Calu3 (cell line): ENCODE results near the gene NPHP4. TPM values are rescaled to one million over a fixed set of nuclear protein-coding genes. Genes with fewer than 3 reads are reported as not detected.

ENCODE experiments used
- BruUV-seq: library from RNA; stranded (reverse); fragments of 400-500 nt; replicated peaks from 2 replicates; lab custom pipeline; 2021; lab: Mats Ljungman, UMichigan
- CTCF ChIA-PET: fragments of 300-600 bp; sonication (Branson Sonifier 250); formaldehyde crosslinking; loops from one replicate; lab custom pipeline; 2022; ENCODE audit warnings: antibody characterized with exemption; lab: Charles Lee
- DNase-seq: peaks from one replicate; pipeline ENCODE4 v3.0.0; 2022
- H3K27ac Mint-ChIP-seq: one replicate; pipeline ENCODE4 v1.8.0; 2022; ENCODE audit warnings: mixed read lengths; ENCODE audit not compliant: unreplicated experiment
- H3K27me3 Mint-ChIP-seq: one replicate; pipeline ENCODE4 v1.8.0; 2022; ENCODE audit warnings: mixed read lengths; ENCODE audit not compliant: unreplicated experiment
- H3K36me3 Mint-ChIP-seq: one replicate; pipeline ENCODE4 v1.8.0; 2022; ENCODE audit warnings: mild to moderate bottlenecking, moderate library complexity, mixed read lengths; ENCODE audit not compliant: insufficient read depth, unreplicated experiment
- H3K4me1 Mint-ChIP-seq: one replicate; pipeline ENCODE4 v1.8.0; 2022; ENCODE audit warnings: mild to moderate bottlenecking, low read depth, mixed read lengths; ENCODE audit not compliant: unreplicated experiment
- H3K4me3 Mint-ChIP-seq: one replicate; pipeline ENCODE4 v1.8.0; 2022; ENCODE audit warnings: mild to moderate bottlenecking, low read depth, moderate library complexity, mixed read lengths; ENCODE audit not compliant: unreplicated experiment
- H3K9me3 Mint-ChIP-seq: one replicate; pipeline ENCODE4 v1.8.0; 2022; ENCODE audit warnings: low read depth, mixed read lengths; ENCODE audit not compliant: unreplicated experiment
- CTCF ChIP-seq: fragments of 200-600 bp; IDR thresholded peaks from one replicate; pipeline ENCODE4 v1.8.0; 2022; ENCODE audit warnings: antibody characterized with exemption; ENCODE audit not compliant: unreplicated experiment
- intact Hi-C: fragments of 100-400 bp; cut with micrococcal nuclease; formaldehyde crosslinking; loops from one replicate; pipeline ENCODE4 v1.10.0; 2022; ENCODE audit not compliant: unreplicated experiment
- total RNA-seq: library from RNA; stranded (reverse); gene quantifications from 2 replicates; pipeline ENCODE4 v1.2.3, GENCODE V29; 2022

The NPHP4 gene
- total RNA-seq, 1 experiment from 2014 or later = 11.1 TPM

GRCh38 chr1:6035303-6035702 lies 43.1 kb upstream of the NPHP4 start:
- H3K4me3 Mint-ChIP-seq = no peak overlapping the region
- peaks cover 62% of the 10 kb centered on the region for H3K27me3 Mint-ChIP-seq
- H3K27ac Mint-ChIP-seq = no peak overlapping the region
- no peaks in the 10 kb centered on the region for H3K36me3 Mint-ChIP-seq
- intact Hi-C loops = no loop called here
- BruUV-seq = no TSS peak
- H3K9me3 Mint-ChIP-seq = no peaks in the 10 kb centered on the region
- CTCF ChIA-PET = interaction anchor here (0.6 kb wide), 1 partner anchor 604 kb away, joined by 3 read pairs; no protein-coding TSS in a partner anchor
- TF ChIP-seq CTCF = no peak
- H3K4me1 Mint-ChIP-seq = no peaks in the 10 kb centered on the region
- no peak for DNase-seq

- BruUV-seq = no TSS peak
- DNase-seq = no peak
- H3K9me3 Mint-ChIP-seq = no peaks in the 10 kb centered on the region
- H3K36me3 Mint-ChIP-seq = no peaks in the 10 kb centered on the region
- no peak overlapping the region for H3K4me3 Mint-ChIP-seq
- no peaks in the 10 kb centered on the region for H3K4me1 Mint-ChIP-seq
- CTCF ChIA-PET = interaction anchor here (0.8 to 0.9 kb wide), 2 partner anchors 42 to 210 kb away, joined by 3 read pairs; partner anchors contain the start of gene NPHP4
- peaks cover 66% of the 10 kb centered on the region for H3K27me3 Mint-ChIP-seq
- no peak overlapping the region for H3K27ac Mint-ChIP-seq
- intact Hi-C loops = no loop called here
- no peak for TF ChIP-seq CTCF
Measured at GRCh38 chr1:6034750-6035096, 42.5 kb upstream of the NPHP4 start.

- no peaks in the 10 kb centered on the region for H3K4me1 Mint-ChIP-seq
- CTCF ChIA-PET = interaction anchor here (0.8 to 0.9 kb wide), 2 partner anchors 42 to 211 kb away, joined by 3 read pairs; partner anchors contain the start of gene NPHP4
- intact Hi-C loops = no loop called here
- no TSS peak for BruUV-seq
- no peak overlapping the region for H3K27ac Mint-ChIP-seq
- H3K36me3 Mint-ChIP-seq = no peaks in the 10 kb centered on the region
- peak; percentile 78 for DNase-seq
- H3K9me3 Mint-ChIP-seq = no peaks in the 10 kb centered on the region
- peaks cover 60% of the 10 kb centered on the region for H3K27me3 Mint-ChIP-seq
- no peak overlapping the region for H3K4me3 Mint-ChIP-seq
- peak; percentile 66 for TF ChIP-seq CTCF
Measured at GRCh38 chr1:6033986-6034749, 41.9 kb upstream of the NPHP4 start.

GRCh38 chr1:6033124-6033523 lies 40.9 kb upstream of the NPHP4 start:
- H3K4me1 Mint-ChIP-seq = no peaks in the 10 kb centered on the region
- no peak for TF ChIP-seq CTCF
- H3K36me3 Mint-ChIP-seq = no peaks in the 10 kb centered on the region
- no peak overlapping the region for H3K4me3 Mint-ChIP-seq
- intact Hi-C loops = no loop called here
- H3K27ac Mint-ChIP-seq = no peak overlapping the region
- no TSS peak for BruUV-seq
- CTCF ChIA-PET = no interaction called here
- H3K9me3 Mint-ChIP-seq = no peaks in the 10 kb centered on the region
- H3K27me3 Mint-ChIP-seq = peaks cover 51% of the 10 kb centered on the region
- no peak for DNase-seq
